Measurements from ENCODE around the gene STX1A.

DNA sequence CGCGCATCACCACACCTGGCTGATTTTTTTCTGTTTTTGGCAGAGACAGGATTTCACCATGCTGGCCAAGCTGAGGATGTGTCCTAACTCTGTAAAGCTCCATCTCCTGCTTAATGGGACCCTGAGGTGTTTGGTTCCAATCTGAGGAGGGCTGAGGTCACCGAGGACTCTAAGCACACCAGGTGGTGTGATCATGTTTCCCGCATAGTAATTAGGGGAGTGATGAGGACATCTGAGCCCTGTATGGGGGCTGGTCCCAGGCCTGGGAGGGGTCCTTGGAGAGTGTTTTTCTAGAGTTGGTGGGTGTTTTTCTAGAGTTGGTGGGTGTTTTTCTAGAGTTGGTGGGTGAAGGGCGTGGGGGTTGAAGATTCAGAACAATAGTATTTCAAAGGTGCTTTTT lies 22.1 kb upstream of the STX1A start:
- no peak for TF ChIP-seq POLR2A (IDR thresholded peaks at IDR 0.05)
- TF ChIP-seq, protein P1, sequence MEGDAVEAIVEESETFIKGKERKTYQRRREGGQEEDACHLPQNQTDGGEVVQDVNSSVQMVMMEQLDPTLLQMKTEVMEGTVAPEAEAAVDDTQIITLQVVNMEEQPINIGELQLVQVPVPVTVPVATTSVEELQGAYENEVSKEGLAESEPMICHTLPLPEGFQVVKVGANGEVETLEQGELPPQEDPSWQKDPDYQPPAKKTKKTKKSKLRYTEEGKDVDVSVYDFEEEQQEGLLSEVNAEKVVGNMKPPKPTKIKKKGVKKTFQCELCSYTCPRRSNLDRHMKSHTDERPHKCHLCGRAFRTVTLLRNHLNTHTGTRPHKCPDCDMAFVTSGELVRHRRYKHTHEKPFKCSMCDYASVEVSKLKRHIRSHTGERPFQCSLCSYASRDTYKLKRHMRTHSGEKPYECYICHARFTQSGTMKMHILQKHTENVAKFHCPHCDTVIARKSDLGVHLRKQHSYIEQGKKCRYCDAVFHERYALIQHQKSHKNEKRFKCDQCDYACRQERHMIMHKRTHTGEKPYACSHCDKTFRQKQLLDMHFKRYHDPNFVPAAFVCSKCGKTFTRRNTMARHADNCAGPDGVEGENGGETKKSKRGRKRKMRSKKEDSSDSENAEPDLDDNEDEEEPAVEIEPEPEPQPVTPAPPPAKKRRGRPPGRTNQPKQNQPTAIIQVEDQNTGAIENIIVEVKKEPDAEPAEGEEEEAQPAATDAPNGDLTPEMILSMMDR (IDR thresholded peaks at IDR 0.05), result no peak
